Epithelial cell of alveolus of lung (primary cell): Measurements from ENCODE around the gene BRD7. TPM values are rescaled to one million over a fixed set of nuclear protein-coding genes. Genes with fewer than 3 reads are reported as not detected.

Experiments
- total RNA-seq: library from RNA; depleted of rRNA; stranded (reverse); fragments of >200 nt; gene quantifications from 2 replicates; pipeline ENCODE4 v1.2.1, GENCODE V29; 2015

BRD7 gene
- total RNA-seq = 19.3 and 23.7 TPM in 2 replicates

DNA sequence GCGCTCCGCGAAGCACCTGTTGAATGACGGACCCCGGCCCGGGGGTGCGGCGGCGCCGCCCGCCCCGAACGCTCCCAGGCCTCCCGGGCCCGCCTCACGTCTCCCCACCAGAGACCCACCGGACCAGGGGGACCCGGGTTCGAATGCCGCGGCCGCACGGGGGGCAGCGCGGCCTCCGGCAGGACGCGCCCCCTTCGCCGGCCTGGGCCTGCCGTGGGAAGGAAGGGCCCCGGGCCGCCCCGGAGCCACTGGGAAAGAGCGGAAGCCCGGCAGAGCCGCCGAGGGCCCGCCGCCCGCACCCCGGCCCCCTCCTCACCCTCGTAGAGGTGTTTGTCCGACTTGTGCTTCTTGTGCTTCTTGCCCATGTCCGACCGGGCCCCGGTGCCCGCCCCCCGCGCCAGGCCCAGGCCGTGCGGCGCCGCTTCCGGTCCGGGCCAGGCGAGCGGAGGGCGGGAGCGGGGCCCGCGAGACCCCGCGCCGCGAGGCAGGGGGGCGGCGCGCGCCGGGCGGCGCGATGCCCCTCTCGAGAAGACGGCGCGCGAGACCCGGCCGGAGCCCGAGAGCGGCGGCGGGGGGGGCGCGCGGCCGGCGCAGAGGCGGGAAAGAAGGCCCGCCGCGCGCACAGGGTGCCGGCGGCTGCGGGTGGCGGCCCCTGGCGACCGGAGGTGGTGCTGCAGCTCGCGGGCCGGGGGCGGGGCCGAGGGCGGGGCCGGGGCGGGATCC lies at the start of gene BRD7:
BRD7 (minus strand) TSS at position 579 of the 723 bp plus-strand sequence; CDS start at position 365, 214 bp downstream.

DNA sequence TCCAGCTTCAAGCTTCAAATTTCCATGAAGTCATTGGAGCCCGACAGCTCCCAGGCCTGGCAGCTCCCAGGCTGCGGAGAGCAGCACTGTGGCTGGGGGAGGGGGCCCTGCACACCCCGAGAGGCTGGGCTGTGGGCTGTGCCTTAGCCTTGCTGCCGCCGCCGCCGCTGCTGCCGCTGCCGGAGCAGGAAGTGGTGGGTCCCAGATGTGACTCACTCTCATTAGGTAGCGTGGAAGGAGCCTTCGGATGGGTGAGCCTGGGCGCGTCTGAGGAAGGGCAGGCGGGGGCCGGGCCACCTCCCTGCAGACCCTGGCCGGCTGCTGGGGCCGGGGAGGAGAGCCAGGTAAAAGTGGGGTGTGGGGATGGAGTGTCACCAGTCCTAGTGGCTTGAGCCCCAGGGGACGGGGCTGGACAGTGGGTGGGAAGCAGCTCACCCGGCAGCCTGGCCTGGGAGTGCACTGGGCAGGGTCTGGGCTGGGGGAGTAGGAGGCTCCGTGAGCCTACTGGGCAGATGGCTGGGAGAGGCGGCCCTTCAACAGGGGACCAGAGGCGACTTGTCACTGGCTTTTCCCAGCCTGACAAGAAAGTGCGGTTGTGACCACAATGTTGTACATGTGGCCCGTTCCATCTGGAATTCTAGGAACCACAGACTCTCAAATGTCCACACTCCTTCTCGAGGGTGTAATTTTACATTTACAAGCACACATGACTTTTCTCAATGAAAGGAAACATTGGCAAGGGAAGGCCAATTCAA lies 102.3 kb downstream of the BRD7 start, which contains the start of gene ADCY7:
ADCY7 (plus strand) TSS at position 215 of the 755 bp plus-strand sequence. CDS start 21,629 bp downstream, outside the sequence.

Other genes starting within 250 kb of the BRD7 start
- 4.8 and 8.6 TPM in 2 replicates for gene TENT4B, start 215.7 kb downstream of the BRD7 start, total RNA-seq
- gene ADCY7, start 102.4 kb downstream of the BRD7 start, total RNA-seq = 15.4 and 25.7 TPM in 2 replicates
- 0.08 and 0.13 TPM in 2 replicates for gene NKD1, start 179.4 kb upstream of the BRD7 start, total RNA-seq